Ascending aorta (tissue), 2 donors: Measurements from ENCODE around the gene CNTLN. TPM values are rescaled to one million over a fixed set of nuclear protein-coding genes. Genes with fewer than 3 reads are reported as not detected.

Source experiments
- DNase-seq, 2 donors: peaks; one replicate each; pipeline ENCODE4 v3.0.0-alpha.2; 2019; ENCODE audit warnings: low spot score in 2 of 2
- H3K27ac ChIP-seq, 2 donors: fragments of 200-600 bp; sonication (generic); one replicate each; pipeline ENCODE4 v1.5.1; 2016 to 2017; ENCODE audit warnings: mild to moderate bottlenecking in 1 of 2
- H3K27me3 ChIP-seq: fragments of 200-600 bp; sonication (generic); one replicate; pipeline ENCODE4 v1.5.1; 2017
- H3K36me3 ChIP-seq, 2 donors: fragments of 200-600 bp; sonication (generic); one replicate each; pipeline ENCODE4 v1.5.1; 2016
- H3K4me1 ChIP-seq, 2 donors: fragments of 200-600 bp; sonication (generic); one replicate each; pipeline ENCODE4 v1.5.1; 2016 to 2017; ENCODE audit warnings: mild to moderate bottlenecking in 1 of 2
- H3K4me3 ChIP-seq, 2 donors: fragments of 200-600 bp; sonication (generic); one replicate each; pipeline ENCODE4 v1.5.1; 2016 to 2017; ENCODE audit warnings: mild to moderate bottlenecking in 1 of 2
- H3K9me3 ChIP-seq, 2 donors: fragments of 200-600 bp; sonication (generic); one replicate each; pipeline ENCODE4 v1.5.1; 2016
- intact Hi-C: fragments of 100-400 bp; cut with DNase I; formaldehyde crosslinking; loops from one replicate; pipeline ENCODE4 v1.15.1; 2023
- total RNA-seq: library from RNA; depleted of rRNA; stranded (reverse); fragments of >200 nt; gene quantifications from one replicate; pipeline ENCODE4 v1.1.0, GENCODE V29; 2016
- TF ChIP-seq, protein P1 (sequence below), 3 experiments: fragments of 200-600 bp in 2 of 3; fragments of 450-650 bp in 1 of 3; sonication (generic) in 2 of 3; IDR thresholded peaks; one replicate each; pipeline ENCODE4 v1.5.1; 2016 to 2019; ENCODE audit warnings: antibody characterized with exemption in 3 of 3, mild to moderate bottlenecking in 1 of 3, moderate library complexity in 1 of 3

Gene CNTLN
- total RNA-seq, 1 donor from 2014 or later: 3.5 TPM

- intact Hi-C loops: loop anchor here (5.0 to 10.0 kb wide), 2 partner anchors 262 to 680 kb away; no protein-coding TSS in a partner anchor
- H3K36me3 ChIP-seq: no peaks in the 10 kb centered on the region
- no peak overlapping the region for H3K27ac ChIP-seq
- no peaks in the 10 kb centered on the region for H3K27me3 ChIP-seq
- no peaks in the 10 kb centered on the region for H3K9me3 ChIP-seq
- H3K4me3 ChIP-seq: no peak overlapping the region
- no peaks in the 10 kb centered on the region for H3K4me1 ChIP-seq
- TF ChIP-seq, protein P1, sequence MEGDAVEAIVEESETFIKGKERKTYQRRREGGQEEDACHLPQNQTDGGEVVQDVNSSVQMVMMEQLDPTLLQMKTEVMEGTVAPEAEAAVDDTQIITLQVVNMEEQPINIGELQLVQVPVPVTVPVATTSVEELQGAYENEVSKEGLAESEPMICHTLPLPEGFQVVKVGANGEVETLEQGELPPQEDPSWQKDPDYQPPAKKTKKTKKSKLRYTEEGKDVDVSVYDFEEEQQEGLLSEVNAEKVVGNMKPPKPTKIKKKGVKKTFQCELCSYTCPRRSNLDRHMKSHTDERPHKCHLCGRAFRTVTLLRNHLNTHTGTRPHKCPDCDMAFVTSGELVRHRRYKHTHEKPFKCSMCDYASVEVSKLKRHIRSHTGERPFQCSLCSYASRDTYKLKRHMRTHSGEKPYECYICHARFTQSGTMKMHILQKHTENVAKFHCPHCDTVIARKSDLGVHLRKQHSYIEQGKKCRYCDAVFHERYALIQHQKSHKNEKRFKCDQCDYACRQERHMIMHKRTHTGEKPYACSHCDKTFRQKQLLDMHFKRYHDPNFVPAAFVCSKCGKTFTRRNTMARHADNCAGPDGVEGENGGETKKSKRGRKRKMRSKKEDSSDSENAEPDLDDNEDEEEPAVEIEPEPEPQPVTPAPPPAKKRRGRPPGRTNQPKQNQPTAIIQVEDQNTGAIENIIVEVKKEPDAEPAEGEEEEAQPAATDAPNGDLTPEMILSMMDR (IDR thresholded peaks at IDR 0.05): no peak
- DNase-seq: no peak
These were observed 397.6 kb downstream of the CNTLN start for GRCh38 chr9:17532461-17532860.

- DNase-seq: no peak
- TF ChIP-seq, protein P1 (IDR thresholded peaks at IDR 0.05): no peak
- Histone ChIP-seq H3K4me1 (no peaks in the 10 kb centered on the region), H3K27me3 (no peaks in the 10 kb centered on the region), H3K27ac (no peak overlapping the region), H3K9me3 (no peaks in the 10 kb centered on the region), H3K4me3 (no peak overlapping the region), H3K36me3 (no peaks in the 10 kb centered on the region)
- intact Hi-C loops: loop anchor here (10.0 kb wide), 1 partner anchor 260 kb away; no protein-coding TSS in a partner anchor
These were observed 400.3 kb downstream of the CNTLN start for GRCh38 chr9:17535176-17535575.

GRCh38 chr9:17536027-17536426, 401.2 kb downstream of the CNTLN start:
- TF ChIP-seq, protein P1 (IDR thresholded peaks at IDR 0.05): no peak
- Histone ChIP-seq H3K9me3 (no peaks in the 10 kb centered on the region), H3K27ac (no peak overlapping the region), H3K27me3 (no peaks in the 10 kb centered on the region), H3K4me3 (no peak overlapping the region), H3K36me3 (no peaks in the 10 kb centered on the region), H3K4me1 (no peaks in the 10 kb centered on the region)
- DNase-seq: no peak
- intact Hi-C loops: loop anchor here (10.0 kb wide), 1 partner anchor 259 kb away; no protein-coding TSS in a partner anchor

GRCh38 chr9:17551023-17551422, 416.2 kb downstream of the CNTLN start:
- Histone ChIP-seq H3K4me3 (no peak overlapping the region), H3K27ac (no peak overlapping the region), H3K9me3 (no peaks in the 10 kb centered on the region), H3K36me3 (no peaks in the 10 kb centered on the region), H3K27me3 (no peaks in the 10 kb centered on the region), H3K4me1 (no peaks in the 10 kb centered on the region)
- intact Hi-C loops: no loop called here
- no peak for DNase-seq
- TF ChIP-seq, protein P1 (IDR thresholded peaks at IDR 0.05): no peak
